T follicular helper cell (primary cell): Measurements from ENCODE around the gene CD164L2.

Source experiments
- DNase-seq: peaks from one replicate; pipeline ENCODE4 v3.0.0-alpha.2; 2020; ENCODE audit warnings: low read depth

CD164L2 gene

DNA sequence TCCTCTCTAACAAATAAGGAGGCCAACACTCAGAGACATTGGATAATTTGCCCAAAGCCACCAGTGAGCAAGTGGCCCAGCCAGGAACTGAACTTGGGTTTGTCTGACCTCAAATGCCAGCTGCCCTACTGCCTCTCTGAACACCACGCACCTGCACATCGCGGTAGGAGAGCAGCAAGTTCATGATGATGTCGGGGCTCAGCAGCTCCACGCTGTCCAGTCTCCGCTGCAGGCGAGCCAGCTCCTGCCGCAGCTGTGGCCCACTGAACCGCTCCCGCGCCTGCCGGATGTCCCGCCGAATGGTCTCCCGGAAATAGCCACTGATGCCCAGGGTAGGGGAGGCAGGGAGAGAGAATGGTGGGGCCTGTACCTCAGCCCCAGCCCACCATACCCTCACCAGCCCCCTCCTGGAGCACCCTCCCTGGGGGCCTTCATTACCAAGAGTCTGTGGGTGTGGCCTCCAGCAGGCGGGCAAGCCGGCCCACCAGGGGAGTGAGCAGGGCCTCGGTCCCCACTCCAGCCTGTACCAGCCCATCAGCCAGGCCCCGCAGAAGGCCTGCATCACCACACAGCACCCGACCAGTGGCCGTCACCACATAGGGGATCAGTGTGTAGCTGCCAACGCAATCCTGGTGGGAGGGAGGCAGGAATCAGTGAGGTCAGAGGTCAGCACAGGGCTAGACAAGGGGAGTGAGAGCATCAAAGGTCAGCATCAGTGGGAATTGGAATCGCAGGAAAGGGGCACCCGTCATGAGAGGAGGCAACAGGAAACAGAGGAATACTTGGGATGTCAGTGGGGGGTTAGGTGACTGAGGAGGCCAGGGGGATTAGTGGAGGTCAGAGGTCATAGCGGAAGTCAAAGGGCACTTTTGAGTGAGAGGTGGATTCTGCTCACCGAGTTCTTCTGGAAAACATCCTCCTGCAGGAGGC, 19.1 kb downstream of the CD164L2 start:
- no peak for DNase-seq

DNA sequence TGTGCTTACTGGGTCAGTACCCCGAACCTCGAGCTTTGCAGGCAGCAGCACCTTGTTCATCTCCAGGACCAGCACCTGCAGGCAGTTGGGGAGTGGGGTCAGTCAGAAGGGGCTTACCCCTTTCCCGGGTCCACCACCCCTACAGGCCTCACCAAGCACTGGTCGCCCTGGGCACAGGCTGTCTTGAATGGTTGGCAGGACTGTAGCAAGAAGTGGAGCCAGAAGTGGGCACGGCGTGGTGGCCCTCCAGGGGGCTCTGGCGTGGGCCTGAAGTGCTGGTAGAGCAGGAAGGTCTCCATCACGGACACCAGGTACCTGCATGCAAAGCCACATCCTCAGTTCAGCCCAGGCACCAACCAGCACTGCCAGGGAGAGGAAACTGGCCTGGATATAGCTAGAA, 21.6 kb downstream of the CD164L2 start:
- no peak for DNase-seq

DNA sequence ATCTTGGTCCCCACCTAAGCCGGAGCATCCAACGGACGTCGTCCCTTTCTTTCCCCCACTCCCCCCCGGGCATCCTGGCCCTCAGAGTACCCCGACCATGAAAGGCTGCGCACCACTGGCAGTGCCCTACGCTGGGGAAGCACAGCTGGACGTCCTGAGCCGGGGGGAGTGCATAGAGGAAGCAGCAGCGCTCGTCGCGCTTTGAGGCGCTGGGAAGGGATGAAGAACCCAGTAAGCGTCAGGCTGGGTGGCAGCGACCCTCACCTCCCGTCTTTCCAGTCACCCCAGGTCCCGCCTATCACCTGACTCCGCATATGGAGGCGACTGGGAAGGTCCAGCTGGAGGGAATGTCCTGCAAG, 22.1 kb downstream of the CD164L2 start:
- DNase-seq = no peak

DNA sequence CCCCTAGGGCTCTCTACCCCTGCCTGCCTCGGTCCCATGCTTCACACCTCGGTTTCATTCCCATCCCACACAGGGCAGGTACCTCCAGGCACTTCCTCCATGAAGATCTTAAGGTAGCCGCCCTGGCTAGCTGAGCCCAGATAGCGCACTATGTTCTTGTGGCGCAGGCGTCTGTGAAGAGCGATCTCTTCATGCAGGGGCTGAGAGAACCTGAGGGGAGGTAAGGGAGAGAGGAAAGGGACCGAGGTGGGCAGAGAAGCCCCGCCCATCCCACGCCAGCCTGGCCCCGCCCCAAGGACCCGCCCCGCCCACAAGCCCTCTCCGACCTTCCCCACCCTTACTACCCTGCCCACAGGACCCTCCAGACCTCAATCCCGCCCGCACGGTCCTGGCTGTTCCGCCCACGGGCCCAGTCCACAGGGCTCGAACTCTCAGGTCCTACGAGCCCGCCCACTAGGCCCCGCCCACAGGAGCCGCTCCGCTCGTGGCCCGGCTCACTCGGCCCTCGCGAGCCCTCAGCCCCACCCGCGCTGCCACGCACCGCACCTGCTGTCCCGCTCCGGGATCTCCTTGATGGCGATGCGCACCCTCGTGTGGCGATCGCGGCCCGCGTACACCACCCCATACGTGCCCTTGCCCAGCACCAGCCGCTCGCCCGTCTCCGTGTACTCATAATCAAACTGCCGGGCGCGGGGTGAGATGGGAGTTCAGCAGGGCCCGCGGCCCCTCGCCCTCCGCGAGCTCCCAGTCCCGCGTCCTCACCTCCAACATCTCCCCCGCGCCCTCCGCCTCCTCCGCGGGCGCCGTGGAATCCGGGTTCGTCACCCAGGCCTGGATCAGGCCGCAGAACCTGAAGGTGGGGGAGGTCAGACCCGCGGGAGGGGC, 22.7 kb downstream of the CD164L2 start:
- DNase-seq = no peak

DNA sequence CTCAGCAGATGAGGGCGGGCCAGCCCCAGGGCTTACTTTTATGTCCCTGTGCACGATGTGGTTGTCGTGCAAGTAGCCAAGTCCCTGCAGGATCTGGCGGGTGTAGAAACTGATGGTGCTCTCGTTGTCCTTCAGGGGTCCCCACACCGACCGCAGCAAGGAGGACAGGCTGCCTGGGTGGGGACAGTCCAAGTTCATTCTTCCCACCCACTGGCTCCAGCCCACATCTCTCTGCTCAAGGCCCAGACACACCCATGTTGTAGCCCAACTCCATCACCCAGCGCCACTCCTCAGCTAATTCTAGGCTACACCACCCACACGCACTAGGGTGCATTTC, 23.3 kb downstream of the CD164L2 start:
- no peak for DNase-seq

DNA sequence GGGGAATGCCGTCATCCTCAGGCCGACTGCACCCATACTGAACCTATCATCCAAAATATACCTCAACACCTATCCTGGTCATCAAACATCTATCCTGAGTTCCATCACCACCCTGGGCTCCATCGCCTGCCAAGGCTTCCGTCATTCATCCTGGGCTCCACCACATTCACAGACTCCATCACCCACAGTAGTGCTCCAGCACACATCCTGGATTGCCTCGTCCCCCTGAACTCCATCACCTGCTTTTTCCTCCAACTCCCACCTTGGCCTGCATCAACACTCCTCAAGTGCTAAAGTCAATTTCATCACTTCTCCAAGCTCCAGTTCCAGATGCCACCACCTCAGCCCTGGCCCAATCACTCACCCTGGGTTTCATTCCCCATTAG, 24.2 kb downstream of the CD164L2 start:
- no peak for DNase-seq

DNA sequence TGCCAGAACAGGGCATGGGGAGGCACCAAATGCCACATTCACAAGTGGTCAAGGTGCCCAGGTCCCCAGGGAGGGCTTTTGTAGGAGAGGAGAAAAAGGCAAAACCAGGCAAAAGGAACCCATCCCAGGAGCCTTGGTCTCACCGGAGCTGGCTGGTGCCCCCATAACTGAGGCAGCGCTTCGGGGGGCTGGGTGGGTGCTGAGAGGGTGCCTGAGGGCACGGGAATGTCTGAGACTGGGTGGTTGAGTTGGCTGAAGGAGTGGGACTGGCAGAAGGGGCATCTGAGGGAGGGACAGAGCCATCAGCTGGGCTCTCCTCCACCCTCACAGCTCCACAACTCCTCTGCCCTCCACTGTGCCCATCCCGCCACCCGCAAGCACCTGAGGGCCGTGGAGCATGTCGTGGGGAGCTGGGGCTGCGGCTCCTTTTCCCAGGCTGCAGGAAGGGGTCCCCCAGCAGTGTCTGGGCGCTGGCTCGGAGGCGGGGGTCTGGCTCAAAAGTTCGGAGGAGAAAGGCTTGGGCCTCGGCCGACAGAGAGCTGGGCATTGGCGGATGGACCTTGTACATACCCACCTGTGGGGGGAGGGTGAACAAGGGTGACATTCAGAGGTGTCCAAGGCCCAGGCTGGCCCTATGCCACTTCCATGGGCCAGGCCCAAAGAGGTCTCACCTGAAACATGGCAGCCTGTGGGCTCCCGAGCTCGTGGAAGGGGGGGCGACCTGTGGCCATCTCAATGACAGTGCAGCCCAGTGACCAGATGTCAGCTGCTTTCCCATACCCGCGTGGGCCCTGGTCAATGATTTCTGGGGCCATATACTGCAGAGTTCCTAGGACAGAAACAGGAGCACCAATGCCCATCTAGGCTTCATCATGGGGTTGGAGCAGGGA, 24.9 kb downstream of the CD164L2 start:
- DNase-seq = no peak

- peak; percentile 67 for DNase-seq
These were observed 25.7 kb downstream of the CD164L2 start for GRCh38 chr1:27357281-27358037.

DNA sequence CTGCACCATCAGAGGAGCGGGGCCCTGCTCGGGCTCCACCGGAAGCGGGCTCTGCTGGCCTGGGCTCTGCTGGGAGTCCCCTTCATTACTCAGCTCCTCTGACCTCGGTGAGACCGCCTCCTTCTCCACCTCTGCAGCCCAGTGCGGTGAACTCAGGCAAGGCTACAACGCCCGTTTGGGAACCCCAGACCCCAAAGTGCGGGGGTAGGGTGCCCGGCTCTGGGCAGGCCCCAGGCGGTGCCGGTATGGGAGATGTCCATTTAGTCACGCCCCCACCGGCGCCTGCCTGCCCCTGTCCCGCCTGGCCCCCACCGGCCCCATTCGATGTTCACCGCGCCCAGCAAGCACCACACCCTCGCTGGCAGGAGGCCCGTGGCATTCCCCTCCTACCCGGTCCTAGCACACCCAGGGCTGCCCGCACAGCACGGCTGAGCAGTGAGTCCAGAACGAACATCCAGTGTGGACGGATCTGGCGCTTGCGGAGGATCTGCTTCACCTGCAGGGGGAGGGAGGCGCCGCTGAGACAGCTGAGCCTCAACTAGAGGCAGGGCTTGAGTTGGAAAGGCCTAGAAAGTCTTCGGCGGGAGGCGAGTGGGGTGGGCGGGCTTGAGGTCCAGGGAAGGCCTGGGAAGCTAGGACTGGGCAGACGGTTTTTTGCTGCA, 26.4 kb downstream of the CD164L2 start:
- no peak for DNase-seq

- no peak for DNase-seq
These were observed 26.9 kb downstream of the CD164L2 start for GRCh38 chr1:27356277-27356618.

DNA sequence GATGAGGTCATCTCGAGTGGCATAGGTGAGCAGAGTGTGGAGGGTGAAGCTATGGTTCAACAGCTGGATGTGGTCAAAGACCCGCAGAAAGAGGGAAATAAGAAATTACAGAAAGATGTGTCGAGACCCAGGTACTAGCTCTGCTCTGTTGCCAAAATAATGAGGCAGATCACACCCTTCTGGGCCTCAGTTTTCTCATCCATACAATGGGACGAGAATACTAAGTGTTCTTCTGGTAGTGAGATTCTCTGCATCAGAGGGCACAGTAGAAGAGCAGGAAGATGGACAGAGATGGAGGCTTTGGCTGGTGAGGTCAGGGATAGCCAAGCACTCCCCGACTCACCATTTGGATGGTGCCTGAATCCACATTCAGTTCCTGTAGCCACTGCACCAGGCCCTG, 27.4 kb downstream of the CD164L2 start:
- DNase-seq = no peak

GRCh38 chr1:27353629-27354028, 29.5 kb downstream of the CD164L2 start:
- DNase-seq = no peak

DNA sequence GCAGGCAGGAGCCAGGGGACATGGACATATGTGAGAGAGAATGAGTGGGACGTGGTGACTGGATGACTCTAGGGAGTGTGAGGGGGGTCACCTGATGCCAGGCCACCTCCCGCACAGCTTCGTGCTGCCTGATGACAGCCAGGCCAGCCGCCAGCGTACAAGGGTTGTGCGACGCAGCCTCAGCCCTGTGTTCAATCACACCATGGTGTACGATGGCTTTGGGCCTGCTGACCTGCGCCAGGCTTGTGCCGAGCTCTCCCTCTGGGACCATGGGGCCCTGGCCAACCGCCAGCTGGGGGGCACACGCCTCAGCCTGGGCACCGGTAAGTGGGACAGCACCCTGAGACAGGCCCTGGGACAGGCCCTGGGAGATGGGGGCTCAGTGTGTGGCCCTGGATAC, 30.0 kb downstream of the CD164L2 start:
- DNase-seq = no peak

DNA sequence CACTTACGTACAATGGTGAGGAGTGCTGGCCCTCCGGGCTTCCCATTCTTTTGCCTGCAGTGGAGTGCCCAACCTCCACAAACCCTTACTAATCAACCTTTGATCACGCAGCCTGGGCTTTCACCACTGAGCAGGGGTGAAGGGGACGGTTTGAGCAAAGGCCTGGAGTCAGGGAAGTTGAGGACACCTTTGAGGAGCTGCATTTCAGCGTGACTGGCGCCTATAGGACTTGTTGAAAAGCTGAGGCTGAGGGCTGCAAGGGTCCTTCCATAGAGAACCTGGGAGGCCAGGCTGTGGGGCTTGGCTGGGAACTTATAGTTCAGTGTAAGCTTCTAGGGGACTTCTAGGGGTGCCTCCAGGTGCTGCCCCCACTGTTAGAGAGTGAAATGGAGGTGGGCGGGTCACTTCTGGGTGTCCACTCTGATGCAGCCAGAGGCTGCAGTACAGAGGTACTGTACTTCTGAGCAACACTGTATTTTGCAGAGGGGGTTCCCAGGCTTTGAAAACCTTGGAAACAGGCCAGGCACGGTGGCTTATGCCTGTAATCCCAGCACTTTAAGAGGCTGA, 31.5 kb downstream of the CD164L2 start:
- DNase-seq = no peak

DNA sequence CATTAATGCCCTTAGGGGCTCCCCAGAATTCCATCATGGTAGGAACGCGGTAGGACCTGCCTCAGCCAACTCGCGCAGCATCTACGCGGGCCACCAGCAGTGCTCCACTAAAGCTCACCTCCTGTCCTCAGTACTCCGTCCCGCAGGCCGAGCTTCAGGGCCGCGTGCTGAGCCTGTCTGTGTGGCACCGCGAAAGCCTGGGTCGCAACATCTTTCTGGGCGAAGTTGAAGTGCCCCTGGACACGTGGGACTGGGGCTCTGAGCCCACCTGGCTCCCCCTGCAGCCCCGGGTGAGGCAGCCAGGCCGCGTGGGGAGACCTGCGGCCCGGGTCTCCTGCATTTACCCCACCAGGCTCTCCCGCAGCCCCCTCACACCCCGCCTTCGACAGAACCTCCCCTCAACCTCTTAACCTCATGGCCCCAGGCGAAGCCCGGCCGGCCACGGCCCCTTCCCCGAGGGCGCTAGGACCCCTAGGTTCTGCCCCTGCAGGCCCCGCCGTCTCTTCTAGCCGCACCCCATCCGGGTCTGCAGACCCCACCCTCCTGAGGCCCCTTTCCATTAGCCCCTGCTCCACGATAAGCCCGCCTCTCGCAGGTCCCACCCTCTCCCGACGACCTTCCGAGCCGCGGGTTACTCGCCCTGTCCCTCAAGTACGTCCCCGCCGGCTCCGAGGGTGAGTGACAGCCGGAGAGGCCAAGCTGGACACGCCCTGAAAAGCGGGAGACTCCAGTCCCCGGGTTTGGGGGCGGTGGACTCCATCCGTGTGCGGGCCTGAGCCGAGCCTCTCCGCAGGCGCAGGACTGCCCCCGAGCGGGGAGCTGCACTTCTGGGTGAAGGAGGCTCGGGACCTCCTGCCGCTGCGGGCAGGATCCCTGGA, 32.2 kb downstream of the CD164L2 start:
- DNase-seq = no peak

DNA sequence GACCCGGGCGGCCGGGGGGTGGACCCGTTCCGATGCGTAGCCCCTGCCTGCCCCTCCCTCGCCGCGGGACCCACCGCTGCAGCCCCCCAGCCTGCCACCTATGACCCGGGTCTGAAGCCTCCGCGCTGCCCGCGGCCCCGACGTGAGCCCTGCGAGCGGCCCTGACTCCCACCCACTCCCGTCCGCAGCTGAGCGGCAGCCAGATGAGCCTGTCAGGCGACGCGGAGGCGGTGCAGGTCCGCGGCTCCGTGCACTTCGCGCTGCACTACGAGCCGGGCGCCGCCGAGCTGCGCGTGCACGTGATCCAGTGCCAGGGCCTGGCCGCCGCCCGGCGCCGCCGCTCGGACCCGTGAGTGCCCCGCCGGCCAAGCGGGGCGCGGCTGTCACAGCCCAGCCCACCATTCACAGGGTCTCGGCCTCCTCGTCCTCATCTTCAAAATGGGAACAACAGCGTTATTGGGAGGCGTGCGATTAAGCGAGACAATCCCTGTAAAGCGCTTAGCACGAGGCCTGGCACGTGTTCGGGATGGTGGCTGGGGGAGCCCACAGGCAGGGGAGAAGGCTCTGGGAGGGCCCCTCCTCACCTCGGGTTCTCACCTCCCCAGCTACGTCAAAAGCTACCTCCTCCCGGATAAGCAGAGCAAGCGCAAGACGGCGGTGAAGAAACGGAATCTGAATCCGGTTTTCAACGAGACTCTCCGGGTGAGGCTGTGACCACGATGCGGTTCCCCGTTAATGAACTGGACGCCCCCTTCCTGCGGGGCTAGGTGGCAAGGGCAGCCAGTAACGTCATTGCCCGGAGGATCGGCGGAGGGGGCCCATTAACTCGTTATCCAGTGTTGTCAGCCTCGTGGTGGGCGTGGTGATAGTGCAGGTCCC, 33.1 kb downstream of the CD164L2 start:
- no peak for DNase-seq

GRCh38 chr1:27348861-27349783, 34.0 kb downstream of the CD164L2 start:
- DNase-seq = no peak
